BLaER1 (cell line): ENCODE measurements around the gene CEACAM21.

Experiments used
- H3K27ac ChIP-seq: shearing (Covaris generic); formaldehyde crosslinking; 2 replicates; pipeline ENCODE4 v1.8.1; 2022
- H3K27me3 ChIP-seq: shearing (Covaris generic); formaldehyde crosslinking; 2 replicates; pipeline ENCODE4 v1.8.1; 2022
- H3K36me3 ChIP-seq: shearing (Covaris generic); formaldehyde crosslinking; 2 replicates; pipeline ENCODE4 v1.8.1; 2022
- H3K4me1 ChIP-seq: shearing (Covaris generic); formaldehyde crosslinking; 2 replicates; pipeline ENCODE4 v1.8.1; 2022
- H3K4me2 ChIP-seq: shearing (Covaris generic); formaldehyde crosslinking; 2 replicates; pipeline ENCODE4 v1.8.1; 2022
- H3K4me3 ChIP-seq: shearing (Covaris generic); formaldehyde crosslinking; 2 replicates; pipeline ENCODE4 v1.8.1; 2022
- H3K9ac ChIP-seq: shearing (Covaris generic); formaldehyde crosslinking; 2 replicates; pipeline ENCODE4 v1.8.1; 2022
- H3K9me3 ChIP-seq: shearing (Covaris generic); formaldehyde crosslinking; 2 replicates; pipeline ENCODE4 v1.8.1; 2022
- H4K20me1 ChIP-seq: shearing (Covaris generic); formaldehyde crosslinking; 2 replicates; pipeline ENCODE4 v1.8.1; 2022
- Cebpa-rat ChIP-seq: shearing (Covaris generic); IDR thresholded peaks from 2 replicates; pipeline ENCODE4 v1.8.1; 2022

The CEACAM21 gene

DNA sequence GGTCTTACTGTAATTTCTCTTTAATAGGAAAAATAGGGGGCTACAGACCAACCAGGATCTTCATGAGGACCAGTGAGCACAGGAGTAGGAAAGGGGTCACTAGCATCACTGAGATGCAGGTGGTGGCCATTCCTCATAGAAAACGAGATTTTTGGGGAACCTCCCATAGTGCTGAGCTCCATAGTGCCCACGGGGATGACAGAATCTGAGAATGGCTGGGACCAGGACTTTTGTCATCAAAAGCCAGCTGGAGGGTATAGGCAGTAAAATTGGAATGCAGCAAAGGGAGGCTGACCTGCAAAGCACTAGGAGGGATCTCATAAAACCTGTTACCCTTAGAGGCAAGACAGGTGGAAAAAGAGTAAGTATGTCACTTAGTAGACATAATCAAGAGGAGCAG, 28.4 kb upstream of the CEACAM21 start:
- H3K9me3 ChIP-seq: no peaks in the 10 kb centered on the region
- H3K4me3 ChIP-seq: peak overlapping the region; percentile 86; the same call in 1 of the 2 replicates
- no peaks in the 10 kb centered on the region for H3K27me3 ChIP-seq
- peak overlapping the region; percentile 96 for H3K9ac ChIP-seq
- TF ChIP-seq Cebpa-rat: no peak
- peaks cover 10% of the 10 kb centered on the region; the same call in 1 of the 2 replicates for H3K36me3 ChIP-seq
- peak overlapping the region; percentile 96 for H3K27ac ChIP-seq
- H3K4me1 ChIP-seq: peaks cover 52% of the 10 kb centered on the region
- H3K4me2 ChIP-seq: peak overlapping the region; percentile 95
- H4K20me1 ChIP-seq: peaks cover 9% of the 10 kb centered on the region; the same call in 1 of the 2 replicates

DNA sequence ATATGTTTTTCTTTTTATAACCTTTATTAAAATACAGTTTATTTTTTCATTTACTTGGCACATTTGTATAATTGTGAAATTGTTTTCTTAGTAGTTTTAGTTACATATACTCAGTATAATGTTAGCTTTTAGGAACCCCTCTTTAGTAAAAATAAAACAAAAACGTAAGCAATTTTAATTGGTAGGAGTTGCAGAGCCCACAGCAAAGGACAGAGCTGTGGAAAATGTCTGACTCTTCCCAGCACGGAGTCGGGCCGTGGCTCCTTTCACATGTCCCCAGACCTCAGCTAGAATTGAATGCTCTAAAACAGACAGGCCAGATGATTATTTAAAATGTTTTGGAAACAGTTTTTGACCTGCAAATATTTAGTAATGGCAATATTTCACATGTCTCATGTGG, 27.9 kb upstream of the CEACAM21 start:
- H3K9me3 ChIP-seq: no peaks in the 10 kb centered on the region
- no peaks in the 10 kb centered on the region for H3K27me3 ChIP-seq
- H3K4me3 ChIP-seq: peak overlapping the region; percentile 86
- H4K20me1 ChIP-seq: peaks cover 9% of the 10 kb centered on the region; the same call in 1 of the 2 replicates
- peak overlapping the region; percentile 95 for H3K4me2 ChIP-seq
- H3K36me3 ChIP-seq: peaks cover 10% of the 10 kb centered on the region; the same call in 1 of the 2 replicates
- H3K4me1 ChIP-seq: peaks cover 50% of the 10 kb centered on the region
- no peak for TF ChIP-seq Cebpa-rat
- H3K27ac ChIP-seq: peak overlapping the region; percentile 96
- H3K9ac ChIP-seq: peak overlapping the region; percentile 96

DNA sequence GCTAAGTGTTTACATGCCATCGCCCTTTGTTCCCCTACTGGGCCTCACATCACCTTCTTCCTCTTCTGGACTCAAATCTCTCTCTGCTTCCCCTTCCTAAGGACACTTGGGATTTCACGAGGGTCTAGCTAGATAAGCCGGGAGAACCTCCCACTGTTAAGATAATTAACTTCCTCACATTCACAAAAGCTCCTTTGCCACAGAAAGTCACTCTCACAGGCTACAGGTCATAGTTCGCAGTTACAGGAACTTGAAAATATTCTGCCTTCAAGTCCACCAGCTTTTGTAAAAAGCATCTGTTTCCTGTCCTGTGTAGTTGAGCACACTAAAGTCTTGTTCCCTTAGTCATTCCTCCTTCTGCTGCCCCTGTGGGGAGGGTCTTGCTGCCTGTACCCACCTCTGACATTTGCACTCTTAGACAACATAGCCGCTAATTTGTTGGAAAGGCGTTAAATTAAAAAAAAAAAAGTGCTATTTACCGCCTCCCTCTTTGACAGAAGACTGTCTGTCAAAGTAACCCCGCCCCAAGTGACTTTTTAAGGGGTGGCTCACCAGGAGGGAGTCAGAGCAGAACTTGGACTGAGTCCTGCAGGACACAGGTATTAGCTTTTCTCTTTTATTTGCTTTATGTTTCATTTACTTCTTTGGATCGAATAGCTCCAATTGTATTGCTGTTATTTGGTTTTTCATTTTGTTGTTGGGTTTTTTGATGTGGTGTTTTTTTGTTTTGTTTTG, 26.8 kb upstream of the CEACAM21 start:
- H3K36me3 ChIP-seq: peaks cover 14% of the 10 kb centered on the region; the same call in 1 of the 2 replicates
- H3K9ac ChIP-seq: peak overlapping the region; percentile 96
- TF ChIP-seq Cebpa-rat: no peak
- H3K4me1 ChIP-seq: peaks cover 60% of the 10 kb centered on the region
- peaks cover 9% of the 10 kb centered on the region; the same call in 1 of the 2 replicates for H4K20me1 ChIP-seq
- H3K27ac ChIP-seq: peak overlapping the region; percentile 96
- H3K4me2 ChIP-seq: peak overlapping the region; percentile 95
- H3K9me3 ChIP-seq: no peaks in the 10 kb centered on the region
- H3K27me3 ChIP-seq: no peaks in the 10 kb centered on the region
- peak overlapping the region; percentile 86 for H3K4me3 ChIP-seq

DNA sequence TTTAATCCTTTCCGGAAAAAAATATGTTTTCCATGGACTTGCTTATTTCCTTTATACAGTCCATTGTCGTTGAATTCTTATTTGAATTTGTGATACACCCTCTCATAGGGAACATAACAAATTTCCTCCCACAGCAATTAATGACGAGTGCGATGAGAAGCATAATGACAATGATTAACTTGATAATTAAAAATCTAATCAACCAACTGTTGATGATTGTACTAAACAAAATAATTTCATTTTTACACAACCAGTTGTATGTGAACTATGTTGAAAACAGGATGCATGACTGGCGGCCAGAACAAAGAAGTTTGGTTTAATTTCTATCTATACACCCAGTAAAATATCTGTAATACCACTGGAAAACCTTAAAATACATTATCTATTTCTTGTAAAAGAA, 26.1 kb upstream of the CEACAM21 start:
- peak overlapping the region; percentile 95 for H3K4me2 ChIP-seq
- H4K20me1 ChIP-seq: peaks cover 9% of the 10 kb centered on the region; the same call in 1 of the 2 replicates
- peaks cover 57% of the 10 kb centered on the region for H3K4me1 ChIP-seq
- H3K27me3 ChIP-seq: no peaks in the 10 kb centered on the region
- TF ChIP-seq Cebpa-rat: no peak
- peak overlapping the region; percentile 86 for H3K4me3 ChIP-seq
- H3K27ac ChIP-seq: peak overlapping the region; percentile 96
- peaks cover 14% of the 10 kb centered on the region; the same call in 1 of the 2 replicates for H3K36me3 ChIP-seq
- no peaks in the 10 kb centered on the region for H3K9me3 ChIP-seq
- H3K9ac ChIP-seq: peak overlapping the region; percentile 96

DNA sequence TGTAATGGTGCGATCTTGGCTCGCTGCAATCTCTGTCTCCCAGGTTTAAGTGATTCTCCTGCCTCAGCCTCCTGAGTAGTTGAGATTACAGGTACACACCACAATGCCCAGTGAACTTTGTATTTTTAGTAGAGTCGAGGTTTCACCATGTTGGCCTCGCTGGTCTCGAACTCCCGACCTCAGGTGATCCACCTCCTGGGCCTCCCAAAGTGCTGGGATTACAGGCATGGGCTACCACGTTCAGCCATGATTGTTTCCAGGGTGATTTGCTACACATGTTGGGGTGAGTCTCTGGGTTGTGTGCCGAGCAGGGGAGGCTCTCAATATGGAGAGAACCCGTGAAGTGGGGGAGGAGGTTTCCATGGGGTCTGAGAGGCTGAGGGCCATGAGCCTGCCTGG, 24.8 kb upstream of the CEACAM21 start:
- H3K36me3 ChIP-seq: peaks cover 21% of the 10 kb centered on the region; the same call in 1 of the 2 replicates
- H4K20me1 ChIP-seq: peaks cover 9% of the 10 kb centered on the region; the same call in 1 of the 2 replicates
- TF ChIP-seq Cebpa-rat: no peak
- peak overlapping the region; percentile 86 for H3K4me3 ChIP-seq
- H3K27me3 ChIP-seq: no peaks in the 10 kb centered on the region
- peaks cover 54% of the 10 kb centered on the region for H3K4me1 ChIP-seq
- H3K27ac ChIP-seq: peak overlapping the region; percentile 96
- peak overlapping the region; percentile 95 for H3K4me2 ChIP-seq
- peak overlapping the region; percentile 96 for H3K9ac ChIP-seq
- H3K9me3 ChIP-seq: no peaks in the 10 kb centered on the region

DNA sequence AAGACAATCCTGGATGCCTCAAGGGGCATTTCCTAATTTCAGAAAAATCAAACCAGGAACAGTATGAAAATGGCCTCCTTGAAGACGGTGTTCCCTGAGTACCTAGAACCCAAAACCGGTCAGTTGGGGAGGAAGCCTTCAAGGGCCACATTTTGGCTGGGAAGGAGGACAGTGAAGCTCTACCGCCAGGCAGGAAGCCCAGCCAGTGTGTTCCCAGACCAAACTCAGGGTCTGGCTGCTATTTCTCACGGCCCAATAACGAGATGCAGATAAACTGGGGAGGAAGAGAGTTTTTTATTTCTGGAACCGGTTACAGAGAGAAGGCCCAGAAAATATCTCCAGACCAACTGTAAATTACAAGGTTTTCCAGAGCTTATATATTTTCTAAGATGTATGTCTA, 24.3 kb upstream of the CEACAM21 start:
- peak overlapping the region; percentile 95 for H3K4me2 ChIP-seq
- H3K4me3 ChIP-seq: peak overlapping the region; percentile 86
- H3K36me3 ChIP-seq: peaks cover 26% of the 10 kb centered on the region; the same call in 1 of the 2 replicates
- peak overlapping the region; percentile 96 for H3K27ac ChIP-seq
- no peak for TF ChIP-seq Cebpa-rat
- H3K27me3 ChIP-seq: no peaks in the 10 kb centered on the region
- H3K4me1 ChIP-seq: peaks cover 54% of the 10 kb centered on the region
- H3K9me3 ChIP-seq: no peaks in the 10 kb centered on the region
- H3K9ac ChIP-seq: peak overlapping the region; percentile 96
- peaks cover 9% of the 10 kb centered on the region; the same call in 1 of the 2 replicates for H4K20me1 ChIP-seq

DNA sequence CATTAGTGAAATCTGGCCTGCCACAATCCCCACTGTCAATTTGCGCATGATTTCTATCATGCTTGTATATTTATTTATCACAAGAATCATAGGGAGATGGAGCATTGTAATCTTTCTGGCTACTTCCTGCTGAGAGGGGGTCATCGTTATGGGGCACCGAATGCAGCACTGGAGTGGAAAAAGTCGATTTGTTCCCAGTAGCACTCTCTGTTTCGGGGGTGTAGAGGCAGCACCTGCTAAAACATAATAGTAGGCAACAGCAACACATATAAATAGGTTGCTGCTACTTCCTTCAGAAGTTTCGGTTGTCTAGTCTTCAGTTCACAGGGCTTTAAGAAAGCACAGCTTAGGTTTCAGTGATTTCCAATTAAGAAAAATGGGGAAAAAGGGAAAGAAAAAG, 23.4 kb upstream of the CEACAM21 start:
- no peaks in the 10 kb centered on the region for H3K9me3 ChIP-seq
- no peaks in the 10 kb centered on the region for H3K27me3 ChIP-seq
- peak overlapping the region; percentile 95 for H3K4me2 ChIP-seq
- no peak for TF ChIP-seq Cebpa-rat
- peaks cover 9% of the 10 kb centered on the region; the same call in 1 of the 2 replicates for H4K20me1 ChIP-seq
- peaks cover 34% of the 10 kb centered on the region for H3K36me3 ChIP-seq
- H3K9ac ChIP-seq: peak overlapping the region; percentile 96
- peak overlapping the region; percentile 96 for H3K27ac ChIP-seq
- H3K4me3 ChIP-seq: peak overlapping the region; percentile 86
- peaks cover 54% of the 10 kb centered on the region for H3K4me1 ChIP-seq

DNA sequence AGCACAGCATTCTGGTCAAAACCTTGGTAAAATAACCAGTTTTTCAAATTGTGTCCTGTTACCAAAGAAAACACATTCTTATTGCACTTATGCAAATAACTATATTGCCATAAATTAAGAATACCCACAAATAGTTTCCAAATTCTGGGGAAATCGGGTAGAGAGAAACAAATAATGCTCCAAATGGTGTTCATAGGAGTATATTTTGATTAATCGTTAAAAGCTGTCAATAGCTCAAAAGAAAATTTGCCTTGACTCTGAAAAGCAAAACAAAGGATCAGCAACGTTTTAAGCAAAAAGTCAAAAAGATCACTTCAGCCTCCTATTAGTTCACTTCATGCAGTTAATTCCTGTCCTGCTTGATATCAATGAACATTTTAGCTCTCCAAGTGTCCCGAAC, 22.2 kb upstream of the CEACAM21 start:
- peaks cover 9% of the 10 kb centered on the region; the same call in 1 of the 2 replicates for H4K20me1 ChIP-seq
- no peak for TF ChIP-seq Cebpa-rat
- H3K4me3 ChIP-seq: peak overlapping the region; percentile 86
- H3K9me3 ChIP-seq: no peaks in the 10 kb centered on the region
- H3K27me3 ChIP-seq: no peaks in the 10 kb centered on the region
- H3K36me3 ChIP-seq: peaks cover 41% of the 10 kb centered on the region
- peak overlapping the region; percentile 96 for H3K9ac ChIP-seq
- H3K27ac ChIP-seq: peak overlapping the region; percentile 96
- peaks cover 54% of the 10 kb centered on the region for H3K4me1 ChIP-seq
- peak overlapping the region; percentile 95 for H3K4me2 ChIP-seq

DNA sequence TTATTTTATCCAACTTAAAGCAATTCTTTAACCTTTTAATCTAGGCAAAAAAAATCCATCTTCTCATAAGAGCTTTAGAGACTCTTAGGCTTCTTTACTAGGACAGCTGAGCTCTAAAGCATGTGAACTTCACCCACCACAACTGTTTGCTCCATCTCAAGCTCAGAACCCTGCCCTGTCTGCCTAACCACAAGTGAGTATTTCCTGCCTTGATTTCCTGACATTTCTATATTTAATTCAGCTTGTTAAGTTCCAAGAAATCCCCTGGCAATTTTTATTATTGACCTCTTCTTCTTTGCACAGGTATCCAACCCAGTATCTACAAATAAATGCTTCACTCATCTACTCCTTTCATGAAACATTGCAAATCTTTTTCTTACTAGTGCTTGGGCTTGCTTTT, 21.1 kb upstream of the CEACAM21 start:
- TF ChIP-seq Cebpa-rat: no peak
- Histone ChIP-seq H3K27ac (peak overlapping the region; percentile 96), H3K4me1 (peaks cover 63% of the 10 kb centered on the region), H3K27me3 (no peaks in the 10 kb centered on the region), H3K4me2 (peak overlapping the region; percentile 95), H3K36me3 (peaks cover 46% of the 10 kb centered on the region), H3K4me3 (peak overlapping the region; percentile 86), H3K9me3 (no peaks in the 10 kb centered on the region), H4K20me1 (peaks cover 5% of the 10 kb centered on the region; the same call in 1 of the 2 replicates), H3K9ac (peak overlapping the region; percentile 78)

DNA sequence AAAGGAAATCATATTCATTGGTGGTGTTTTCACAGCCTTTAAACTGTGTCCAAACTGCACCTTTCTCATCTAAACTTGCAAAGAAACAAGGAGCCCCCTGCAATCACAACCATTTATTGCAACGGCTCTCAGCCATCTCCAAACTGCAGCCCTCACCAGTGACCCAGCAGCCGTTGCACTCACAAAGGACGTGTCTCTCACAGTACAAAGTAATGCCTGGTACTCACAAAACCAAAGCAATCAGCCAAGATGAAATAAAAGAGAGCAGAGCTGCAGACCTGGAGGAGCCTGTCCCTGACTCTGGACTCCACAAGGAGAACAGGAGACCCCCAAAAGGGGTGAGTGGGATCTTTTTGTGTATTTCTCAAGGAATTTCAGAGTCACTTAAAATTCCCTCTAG, 20.2 kb upstream of the CEACAM21 start:
- peak overlapping the region; percentile 78 for H3K9ac ChIP-seq
- H3K36me3 ChIP-seq: peaks cover 51% of the 10 kb centered on the region
- H4K20me1 ChIP-seq: no peaks in the 10 kb centered on the region
- no peaks in the 10 kb centered on the region for H3K27me3 ChIP-seq
- peak overlapping the region; percentile 86 for H3K4me3 ChIP-seq
- H3K9me3 ChIP-seq: no peaks in the 10 kb centered on the region
- H3K27ac ChIP-seq: peak overlapping the region; percentile 96
- H3K4me1 ChIP-seq: peaks cover 72% of the 10 kb centered on the region
- no peak for TF ChIP-seq Cebpa-rat
- peak overlapping the region; percentile 95 for H3K4me2 ChIP-seq
